ENCODE results near the gene HADHA. TPM values are rescaled to one million over a fixed set of nuclear protein-coding genes. Genes with fewer than 3 reads are reported as not detected.
"Not testable (repeated sequence)": the region's sequence is repeated elsewhere in the genome, so short reads cannot be mapped to it uniquely, and the experiment has no call there.

The HADHA gene
- polyA plus RNA-seq, 1 donor (not counting 4 experiments of a cell fraction or from before 2014, with no cell fraction given) = 150 TPM

GRCh38 chr2:26168785-26169184 is 75.6 kb downstream of the HADHA start:
- no peak for DNase-seq (ENCODE audit: low read depth, low spot score)
- FAIRE-seq = no peak
- no peaks in the 10 kb centered on the region for H3K4me1 ChIP-seq (ENCODE audit: control insufficient read depth, extremely low read depth, insufficient read depth, low read length)
- H4K20me1 ChIP-seq (ENCODE audit: control insufficient read depth, extremely low read depth, insufficient read depth, low read length) = no peaks in the 10 kb centered on the region
- peaks cover 7% of the 10 kb centered on the region for H3K27me3 ChIP-seq (ENCODE audit: control insufficient read depth, extremely low read depth, insufficient read depth, low read length)
- H3K9me3 ChIP-seq (ENCODE audit: control insufficient read depth, low read depth, low read length) = no peaks in the 10 kb centered on the region
- no peak overlapping the region for H3K27ac ChIP-seq (ENCODE audit: control insufficient read depth, insufficient read depth, low read length)
- dilution Hi-C loops (cut with MboI; ENCODE audit: extremely low pct_ligation_motif_present, low sequenced_read_pairs) = no loop called here
- H3K9ac ChIP-seq (ENCODE audit: control insufficient read depth, extremely low read depth, insufficient read depth, low read length) = no peak overlapping the region
- H3K9me1 ChIP-seq (ENCODE audit: control insufficient read depth, extremely low read depth, insufficient read depth, low read length) = no peaks in the 10 kb centered on the region
- H2AFZ ChIP-seq (ENCODE audit: control insufficient read depth, low read length) = no peak overlapping the region
- no peak for TF ChIP-seq EZH2 (IDR thresholded peaks at IDR 0.05; ENCODE audit: low read length)
- TF ChIP-seq, protein P1, sequence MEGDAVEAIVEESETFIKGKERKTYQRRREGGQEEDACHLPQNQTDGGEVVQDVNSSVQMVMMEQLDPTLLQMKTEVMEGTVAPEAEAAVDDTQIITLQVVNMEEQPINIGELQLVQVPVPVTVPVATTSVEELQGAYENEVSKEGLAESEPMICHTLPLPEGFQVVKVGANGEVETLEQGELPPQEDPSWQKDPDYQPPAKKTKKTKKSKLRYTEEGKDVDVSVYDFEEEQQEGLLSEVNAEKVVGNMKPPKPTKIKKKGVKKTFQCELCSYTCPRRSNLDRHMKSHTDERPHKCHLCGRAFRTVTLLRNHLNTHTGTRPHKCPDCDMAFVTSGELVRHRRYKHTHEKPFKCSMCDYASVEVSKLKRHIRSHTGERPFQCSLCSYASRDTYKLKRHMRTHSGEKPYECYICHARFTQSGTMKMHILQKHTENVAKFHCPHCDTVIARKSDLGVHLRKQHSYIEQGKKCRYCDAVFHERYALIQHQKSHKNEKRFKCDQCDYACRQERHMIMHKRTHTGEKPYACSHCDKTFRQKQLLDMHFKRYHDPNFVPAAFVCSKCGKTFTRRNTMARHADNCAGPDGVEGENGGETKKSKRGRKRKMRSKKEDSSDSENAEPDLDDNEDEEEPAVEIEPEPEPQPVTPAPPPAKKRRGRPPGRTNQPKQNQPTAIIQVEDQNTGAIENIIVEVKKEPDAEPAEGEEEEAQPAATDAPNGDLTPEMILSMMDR (optimal IDR thresholded peaks at IDR 0.05 in 1 of 3, IDR thresholded peaks at IDR 0.05 in 1 of 3, conservative IDR thresholded peaks at IDR 0.05 in 1 of 3; ENCODE audit: extremely low read depth in 1 of 3, insufficient read depth in 2 of 3, low read length in 3 of 3) = no peak
- H3K4me3 ChIP-seq (ENCODE audit: control insufficient read depth in 2 of 3, extremely low read depth in 1 of 3, insufficient read depth in 2 of 3, low read depth in 1 of 3, low read length in 3 of 3) = no peak overlapping the region
- H3K4me2 ChIP-seq (ENCODE audit: control insufficient read depth, extremely low read depth, insufficient read depth, low read depth, low read length) = no peak overlapping the region
- H3K79me2 ChIP-seq (ENCODE audit: control insufficient read depth, insufficient read depth, low read length) = no peaks in the 10 kb centered on the region
- H3K36me3 ChIP-seq (ENCODE audit: control insufficient read depth in 2 of 2, extremely low read depth in 1 of 2, insufficient read depth in 2 of 2, low read length in 2 of 2) = no peaks in the 10 kb centered on the region

DNA sequence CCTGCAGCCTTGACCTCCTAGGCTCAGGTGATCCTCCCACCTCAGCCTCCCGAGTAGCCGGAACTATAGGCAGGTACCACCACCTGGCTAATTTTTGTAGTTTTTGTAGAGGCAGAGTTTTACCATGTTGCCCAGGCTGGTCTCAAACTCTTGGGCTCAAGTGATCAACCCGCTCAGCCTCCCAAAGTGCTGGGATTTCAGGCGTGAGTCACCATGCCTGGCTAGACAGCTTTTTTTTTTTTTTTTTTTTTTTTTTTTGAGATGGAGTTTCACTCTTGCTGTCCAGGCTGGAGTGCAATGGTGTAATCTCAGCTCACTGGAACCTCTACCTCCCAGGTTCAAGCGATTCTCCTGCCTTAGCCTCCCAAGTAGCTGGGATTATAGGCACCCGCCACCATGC is 77.9 kb downstream of the HADHA start:
- H3K4me3 ChIP-seq (ENCODE audit: control insufficient read depth in 2 of 3, extremely low read depth in 1 of 3, insufficient read depth in 2 of 3, low read depth in 1 of 3, low read length in 3 of 3) = not testable (repeated sequence)

DNA sequence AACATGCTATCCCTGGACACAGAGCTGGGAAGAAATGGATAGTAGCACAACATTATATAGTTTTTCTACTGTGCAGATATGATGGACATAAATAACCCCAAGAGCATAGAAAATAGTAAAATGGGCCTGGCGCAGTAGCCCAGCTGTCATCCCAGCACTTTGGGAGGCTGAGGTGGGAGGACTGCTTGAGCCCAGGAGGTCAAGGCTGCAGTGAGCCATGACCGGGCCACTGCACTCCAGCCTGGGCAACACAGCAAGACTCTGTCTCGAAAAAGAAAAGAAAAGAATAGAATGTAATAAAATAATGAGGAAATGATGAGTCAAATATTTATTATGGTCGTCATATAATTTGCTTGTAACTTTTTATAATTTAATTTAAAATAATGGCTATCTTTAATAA is 79.0 kb downstream of the HADHA start:
- H3K9me3 ChIP-seq (ENCODE audit: control insufficient read depth, low read depth, low read length) = no peaks in the 10 kb centered on the region
- H3K9me1 ChIP-seq (ENCODE audit: control insufficient read depth, extremely low read depth, insufficient read depth, low read length) = no peaks in the 10 kb centered on the region
- TF ChIP-seq EZH2 (IDR thresholded peaks at IDR 0.05; ENCODE audit: low read length) = no peak
- TF ChIP-seq, protein P1 (optimal IDR thresholded peaks at IDR 0.05 in 1 of 3, IDR thresholded peaks at IDR 0.05 in 1 of 3, conservative IDR thresholded peaks at IDR 0.05 in 1 of 3; ENCODE audit: extremely low read depth in 1 of 3, insufficient read depth in 2 of 3, low read length in 3 of 3) = no peak
- DNase-seq (ENCODE audit: low read depth, low spot score) (no peak), FAIRE-seq (no peak)
- H3K4me1 ChIP-seq (ENCODE audit: control insufficient read depth, extremely low read depth, insufficient read depth, low read length) = no peaks in the 10 kb centered on the region
- no peaks in the 10 kb centered on the region for H4K20me1 ChIP-seq (ENCODE audit: control insufficient read depth, extremely low read depth, insufficient read depth, low read length)
- H3K4me2 ChIP-seq (ENCODE audit: control insufficient read depth, extremely low read depth, insufficient read depth, low read depth, low read length) = no peak overlapping the region
- no peaks in the 10 kb centered on the region for H3K27me3 ChIP-seq (ENCODE audit: control insufficient read depth, extremely low read depth, insufficient read depth, low read length)
- no peaks in the 10 kb centered on the region for H3K36me3 ChIP-seq (ENCODE audit: control insufficient read depth in 2 of 2, extremely low read depth in 1 of 2, insufficient read depth in 2 of 2, low read length in 2 of 2)
- no peaks in the 10 kb centered on the region for H3K79me2 ChIP-seq (ENCODE audit: control insufficient read depth, insufficient read depth, low read length)
- no peak overlapping the region for H3K27ac ChIP-seq (ENCODE audit: control insufficient read depth, insufficient read depth, low read length)
- H2AFZ ChIP-seq (ENCODE audit: control insufficient read depth, low read length) = no peak overlapping the region
- no peak overlapping the region for H3K4me3 ChIP-seq (ENCODE audit: control insufficient read depth in 2 of 3, extremely low read depth in 1 of 3, insufficient read depth in 2 of 3, low read depth in 1 of 3, low read length in 3 of 3)
- H3K9ac ChIP-seq (ENCODE audit: control insufficient read depth, extremely low read depth, insufficient read depth, low read length) = no peak overlapping the region
- dilution Hi-C loops (cut with MboI; ENCODE audit: extremely low pct_ligation_motif_present, low sequenced_read_pairs) = no loop called here

More for the DNA sequence above, 77.9 kb downstream of the HADHA start:
- dilution Hi-C loops (cut with MboI; ENCODE audit: extremely low pct_ligation_motif_present, low sequenced_read_pairs); FAIRE-seq; H3K4me1 ChIP-seq (ENCODE audit: control insufficient read depth, extremely low read depth, insufficient read depth, low read length); H3K27me3 ChIP-seq (ENCODE audit: control insufficient read depth, extremely low read depth, insufficient read depth, low read length); DNase-seq (ENCODE audit: low read depth, low spot score); H3K4me2 ChIP-seq (ENCODE audit: control insufficient read depth, extremely low read depth, insufficient read depth, low read depth, low read length); H2AFZ ChIP-seq (ENCODE audit: control insufficient read depth, low read length); H4K20me1 ChIP-seq (ENCODE audit: control insufficient read depth, extremely low read depth, insufficient read depth, low read length); H3K9me3 ChIP-seq (ENCODE audit: control insufficient read depth, low read depth, low read length); H3K36me3 ChIP-seq (ENCODE audit: control insufficient read depth in 2 of 2, extremely low read depth in 1 of 2, insufficient read depth in 2 of 2, low read length in 2 of 2); H3K9ac ChIP-seq (ENCODE audit: control insufficient read depth, extremely low read depth, insufficient read depth, low read length); H3K9me1 ChIP-seq (ENCODE audit: control insufficient read depth, extremely low read depth, insufficient read depth, low read length); H3K27ac ChIP-seq (ENCODE audit: control insufficient read depth, insufficient read depth, low read length); H3K79me2 ChIP-seq (ENCODE audit: control insufficient read depth, insufficient read depth, low read length): not testable (repeated sequence)

Data from keratinocyte (primary cell).